ENCODE measurements around the gene CACNA2D4.

DNA sequence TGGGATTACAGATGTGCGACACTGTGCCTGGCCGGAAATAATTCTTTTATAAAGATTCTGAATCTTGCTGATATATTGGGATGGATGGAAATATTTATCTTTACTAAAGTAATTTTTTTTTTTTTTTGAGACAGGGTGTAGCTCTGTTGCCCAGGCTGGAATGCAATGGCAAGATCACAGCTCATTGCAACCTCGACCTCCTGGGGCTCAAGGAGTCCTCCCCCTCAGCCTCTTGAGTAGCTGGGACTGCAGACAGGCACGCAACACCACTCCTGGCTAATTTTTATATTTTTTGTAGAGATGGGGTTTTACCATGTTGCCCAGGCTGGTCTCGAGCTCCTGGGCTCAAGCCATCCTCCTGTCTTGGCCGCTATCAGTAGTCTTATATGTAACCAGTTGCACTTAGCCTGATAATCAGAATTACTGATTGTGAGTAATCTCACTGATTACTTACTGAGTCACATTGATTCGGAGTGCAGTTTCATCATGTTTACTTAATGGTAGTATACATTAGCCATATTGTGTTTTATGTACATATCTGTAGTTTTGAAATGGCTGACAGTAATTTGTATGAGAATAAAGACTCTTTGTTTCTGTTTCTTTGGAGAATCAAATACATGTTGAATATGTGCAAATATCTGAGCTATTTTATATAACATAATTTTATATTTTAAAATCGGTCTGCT lies 148.5 kb downstream of the CACNA2D4 start:
- no peak for TF ChIP-seq CTCF (IDR thresholded peaks at IDR 0.05)
- no peak for TF ChIP-seq POLR2A (IDR thresholded peaks at IDR 0.05)

Measured in thyroid gland (tissue), 4 donors.